Measurements from ENCODE around the gene RBBP9. TPM values are rescaled to one million over a fixed set of nuclear protein-coding genes. Genes with fewer than 3 reads are reported as not detected.
"Not testable (repeated sequence)": the region's sequence is repeated elsewhere in the genome, so short reads cannot be mapped to it uniquely, and the experiment has no call there.

The RBBP9 gene
- total and polyA plus RNA-seq, 3 donors from 2014 or later, result 8.9 to 13.6 (median 11.6) TPM

DNA sequence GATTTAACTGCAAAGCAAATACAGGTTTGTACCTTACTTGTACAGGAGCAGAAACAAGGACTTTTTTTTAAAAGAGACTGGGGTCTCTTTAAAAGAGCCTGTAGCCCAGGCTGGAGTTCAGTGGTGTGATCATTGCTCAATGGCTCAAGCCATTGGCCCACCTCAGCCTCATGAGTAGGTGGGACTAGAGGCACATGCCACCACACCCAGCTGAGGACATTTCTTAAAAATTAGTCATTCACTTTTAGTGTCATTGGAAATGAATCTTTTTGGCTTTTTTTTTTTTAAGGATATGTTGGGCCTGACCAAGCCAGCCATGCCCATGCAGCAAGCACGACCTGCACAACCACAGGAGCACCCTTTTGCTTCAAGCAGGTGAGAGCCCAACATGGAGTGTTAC, 27.6 kb upstream of the RBBP9 start:
- H3K4me3 ChIP-seq, result no peak overlapping the region
- intact Hi-C loops (cut with DNase I; ENCODE audit: low total_unique reads), result no loop called here
- no peak for DNase-seq

DNA sequence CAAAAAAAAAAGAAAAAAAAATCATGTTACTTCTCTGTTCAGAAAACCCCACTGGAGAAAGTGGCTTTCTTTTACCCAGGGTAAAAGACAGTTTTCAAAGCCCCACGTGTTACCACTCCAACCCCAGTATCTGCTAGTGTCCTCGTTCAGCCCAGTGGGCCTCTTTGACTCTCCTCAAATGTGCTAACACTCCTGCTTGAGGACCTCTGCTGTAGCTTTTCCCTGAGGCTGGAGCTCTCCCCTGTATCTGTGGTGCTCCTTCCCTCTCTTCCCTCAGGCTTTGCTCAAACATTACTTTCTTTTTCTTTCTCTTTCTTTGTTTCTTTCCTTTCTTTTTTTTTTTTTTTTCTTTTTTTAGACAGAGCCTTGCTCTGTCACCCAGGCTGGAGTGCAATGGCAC, 26.0 kb upstream of the RBBP9 start:
- intact Hi-C loops (cut with DNase I; ENCODE audit: low total_unique reads), result no loop called here
- no peak overlapping the region for H3K4me3 ChIP-seq
- no peak for DNase-seq
- 68 to 90% methylated on average over 2 of the region's 2 CpGs for WGBS, 2 donors
- H3K27ac ChIP-seq, result no peak overlapping the region
- H3K27me3 ChIP-seq, result no peaks in the 10 kb centered on the region
- H3K36me3 ChIP-seq (ENCODE audit: low read depth, missing control alignments), result no peaks in the 10 kb centered on the region
- TF ChIP-seq, protein P1, sequence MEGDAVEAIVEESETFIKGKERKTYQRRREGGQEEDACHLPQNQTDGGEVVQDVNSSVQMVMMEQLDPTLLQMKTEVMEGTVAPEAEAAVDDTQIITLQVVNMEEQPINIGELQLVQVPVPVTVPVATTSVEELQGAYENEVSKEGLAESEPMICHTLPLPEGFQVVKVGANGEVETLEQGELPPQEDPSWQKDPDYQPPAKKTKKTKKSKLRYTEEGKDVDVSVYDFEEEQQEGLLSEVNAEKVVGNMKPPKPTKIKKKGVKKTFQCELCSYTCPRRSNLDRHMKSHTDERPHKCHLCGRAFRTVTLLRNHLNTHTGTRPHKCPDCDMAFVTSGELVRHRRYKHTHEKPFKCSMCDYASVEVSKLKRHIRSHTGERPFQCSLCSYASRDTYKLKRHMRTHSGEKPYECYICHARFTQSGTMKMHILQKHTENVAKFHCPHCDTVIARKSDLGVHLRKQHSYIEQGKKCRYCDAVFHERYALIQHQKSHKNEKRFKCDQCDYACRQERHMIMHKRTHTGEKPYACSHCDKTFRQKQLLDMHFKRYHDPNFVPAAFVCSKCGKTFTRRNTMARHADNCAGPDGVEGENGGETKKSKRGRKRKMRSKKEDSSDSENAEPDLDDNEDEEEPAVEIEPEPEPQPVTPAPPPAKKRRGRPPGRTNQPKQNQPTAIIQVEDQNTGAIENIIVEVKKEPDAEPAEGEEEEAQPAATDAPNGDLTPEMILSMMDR (IDR thresholded peaks at IDR 0.05), result no peak
- TF ChIP-seq POLR2A (IDR thresholded peaks at IDR 0.05), result no peak
- H3K9me3 ChIP-seq, result no peaks in the 10 kb centered on the region
- no peaks in the 10 kb centered on the region for H3K4me1 ChIP-seq

More for the DNA sequence above, 27.6 kb upstream of the RBBP9 start:
- H3K27me3 ChIP-seq, result no peaks in the 10 kb centered on the region
- no peaks in the 10 kb centered on the region for H3K9me3 ChIP-seq
- no peaks in the 10 kb centered on the region for H3K4me1 ChIP-seq
- TF ChIP-seq, protein P1 (IDR thresholded peaks at IDR 0.05), result no peak
- no peak for TF ChIP-seq POLR2A (IDR thresholded peaks at IDR 0.05)
- H3K36me3 ChIP-seq (ENCODE audit: low read depth, missing control alignments), result no peaks in the 10 kb centered on the region
- WGBS, 2 donors, result 96 to 97% methylated on average over 1 of the region's 1 CpG
- no peak overlapping the region for H3K27ac ChIP-seq

DNA sequence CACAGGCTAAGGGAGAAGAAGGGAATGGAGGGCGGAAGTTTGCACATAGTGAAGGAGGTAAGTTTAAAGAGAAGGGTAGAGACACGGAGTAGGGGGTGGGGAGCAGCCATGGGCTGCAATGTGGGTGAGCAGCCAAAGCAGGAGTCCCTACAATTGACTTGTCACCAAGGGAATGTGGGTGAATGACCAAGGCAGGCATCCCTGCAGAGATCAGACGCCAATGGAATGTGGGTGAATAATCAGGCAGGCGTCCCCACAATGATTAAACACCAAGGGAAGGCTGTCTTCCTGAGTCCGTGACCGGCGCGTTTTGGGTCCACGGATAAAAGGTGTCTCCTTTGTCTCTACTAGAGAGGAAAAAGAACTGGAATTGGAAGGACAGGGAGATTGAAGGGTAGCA, 25.0 kb upstream of the RBBP9 start:
- H3K36me3 ChIP-seq (ENCODE audit: low read depth, missing control alignments); H3K27me3 ChIP-seq; H3K4me1 ChIP-seq; intact Hi-C loops (cut with DNase I; ENCODE audit: low total_unique reads); H3K9me3 ChIP-seq; H3K4me3 ChIP-seq; H3K27ac ChIP-seq; DNase-seq: not testable (repeated sequence)
- 94 to 95% methylated on average over 9 of the region's 9 CpGs for WGBS, 2 donors

DNA sequence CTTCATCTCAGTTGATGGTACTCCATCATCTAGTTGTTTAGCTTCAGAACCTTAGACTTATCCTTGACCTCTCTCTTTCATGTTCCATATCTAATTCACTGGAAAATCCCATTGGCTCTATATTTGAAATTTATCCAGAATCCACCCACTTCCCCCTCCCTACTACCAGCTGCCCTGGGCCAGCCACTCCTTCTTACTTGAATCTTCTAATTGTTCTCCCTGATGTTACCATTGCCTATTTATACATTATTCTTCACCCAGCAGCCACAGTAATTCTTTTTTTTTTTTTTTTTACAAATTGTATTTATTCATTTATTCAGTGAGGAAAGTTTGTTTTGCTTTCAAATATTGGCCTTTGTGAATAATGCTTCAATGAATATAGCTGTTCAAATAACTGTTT, 18.9 kb upstream of the RBBP9 start:
- TF ChIP-seq, protein P1 (IDR thresholded peaks at IDR 0.05), result no peak
- no peak for TF ChIP-seq POLR2A (IDR thresholded peaks at IDR 0.05)
- Histone ChIP-seq H3K27me3 (no peaks in the 10 kb centered on the region), H3K4me3 (no peak overlapping the region), H3K9me3 (no peaks in the 10 kb centered on the region), H3K27ac (no peak overlapping the region), H3K4me1 (no peaks in the 10 kb centered on the region), H3K36me3 (ENCODE audit: low read depth, missing control alignments) (no peaks in the 10 kb centered on the region)
- DNase-seq, result no peak
- intact Hi-C loops (cut with DNase I; ENCODE audit: low total_unique reads), result no loop called here

DNA sequence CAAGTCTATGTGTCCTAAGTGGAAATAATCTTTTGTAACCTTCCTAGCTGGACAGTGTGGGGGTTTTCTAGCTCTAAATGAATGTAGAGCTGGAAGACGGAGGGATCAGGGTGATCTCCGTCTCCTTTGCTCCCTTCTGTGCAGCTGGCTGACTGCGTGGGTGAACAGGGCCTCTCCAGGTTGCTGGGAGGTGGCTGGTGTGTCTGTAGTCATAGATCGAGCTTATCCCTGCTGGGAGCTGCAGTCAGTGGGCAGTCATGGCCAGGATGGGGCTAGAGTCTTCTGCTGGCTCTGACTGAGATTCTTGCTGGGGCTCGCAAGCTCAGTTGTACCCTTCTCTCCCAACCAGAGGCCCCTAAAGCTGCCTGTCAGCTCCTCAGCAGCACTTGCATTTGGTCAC, 17.1 kb upstream of the RBBP9 start:
- H3K36me3 ChIP-seq (ENCODE audit: low read depth, missing control alignments), result no peaks in the 10 kb centered on the region
- H3K27me3 ChIP-seq, result no peaks in the 10 kb centered on the region
- 82 to 85% methylated on average over 5 of the region's 5 CpGs for WGBS, 2 donors
- no peak overlapping the region for H3K27ac ChIP-seq
- DNase-seq, result no peak
- no peaks in the 10 kb centered on the region for H3K9me3 ChIP-seq
- intact Hi-C loops (cut with DNase I; ENCODE audit: low total_unique reads), result no loop called here
- TF ChIP-seq POLR2A (IDR thresholded peaks at IDR 0.05), result no peak
- TF ChIP-seq, protein P1 (IDR thresholded peaks at IDR 0.05), result no peak
- no peak overlapping the region for H3K4me3 ChIP-seq
- no peaks in the 10 kb centered on the region for H3K4me1 ChIP-seq

Measured in testis (tissue), 3 donors.